NCI-H748 treated with DMSO at 0.1 percent for 48 hours (cell line): Measurements from ENCODE around the gene SCNN1A.

Experiments used
- DNase-seq: peaks from one replicate; lab custom pipeline; 2025; lab: John Stamatoyannopoulos, UW

The SCNN1A gene

GRCh38 chr12:6317693-6318439 lies 57.5 kb downstream of the SCNN1A start:
- DNase-seq, result no peak

DNA sequence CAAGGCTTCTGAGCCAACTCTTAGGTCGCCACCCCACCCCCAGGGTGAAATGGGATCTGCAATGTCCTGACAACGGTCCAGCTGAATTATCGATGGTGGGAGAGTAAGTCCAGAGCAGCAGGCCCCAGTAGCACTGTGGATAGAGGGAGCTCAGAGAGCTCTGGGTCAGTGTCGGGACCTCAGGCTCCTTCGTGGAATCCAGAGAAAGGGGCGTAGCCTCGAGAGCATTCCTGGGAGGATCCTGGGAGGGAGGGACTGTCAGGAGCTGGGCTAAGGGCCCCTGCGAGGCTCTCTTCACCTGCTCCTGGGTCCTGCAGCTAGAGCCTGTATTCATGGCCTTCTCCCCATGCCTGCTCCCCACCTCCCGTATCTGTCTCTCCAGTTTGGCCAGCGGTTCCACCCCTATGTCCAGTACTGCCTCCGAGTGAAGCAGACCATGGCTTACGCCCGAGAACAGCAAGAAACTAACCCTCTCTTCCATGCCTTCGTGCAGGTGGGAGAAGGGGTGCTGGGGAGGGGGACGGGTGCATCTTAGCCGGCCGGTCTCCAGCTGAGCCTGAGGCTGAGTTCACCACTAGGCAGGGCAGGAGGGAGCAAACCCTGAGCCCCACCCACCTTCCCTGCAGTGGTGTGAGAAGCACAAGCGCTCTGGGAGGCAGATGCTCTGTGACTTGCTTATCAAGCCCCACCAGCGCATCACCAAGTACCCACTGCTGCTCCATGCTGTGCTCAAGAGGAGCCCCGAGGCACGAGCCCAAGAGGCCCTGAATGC lies 58.3 kb downstream of the SCNN1A start:
- no peak for DNase-seq

GRCh38 chr12:6315704-6316597 lies 59.4 kb downstream of the SCNN1A start:
- DNase-seq, result no peak

GRCh38 chr12:6315184-6315583 lies 60.2 kb downstream of the SCNN1A start:
- DNase-seq, result no peak

DNA sequence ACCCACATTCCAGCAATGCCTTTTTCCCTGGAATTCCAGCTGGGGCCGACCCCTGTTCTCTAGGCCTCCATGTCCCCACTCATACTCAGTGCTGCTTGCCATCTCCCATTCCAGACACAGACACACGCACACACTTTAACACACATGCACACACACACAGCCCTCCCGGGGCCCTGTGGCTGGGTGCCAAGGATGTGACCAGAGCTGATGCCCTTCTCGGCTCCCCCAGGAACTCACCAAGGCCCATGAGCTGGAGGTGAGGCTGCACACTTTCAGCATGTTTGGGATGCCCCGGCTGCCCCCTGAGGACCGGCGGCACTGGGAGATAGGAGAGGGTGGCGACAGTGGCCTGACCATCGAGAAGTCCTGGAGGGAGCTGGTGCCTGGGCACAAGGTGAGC lies 60.6 kb downstream of the SCNN1A start:
- DNase-seq, result no peak

DNA sequence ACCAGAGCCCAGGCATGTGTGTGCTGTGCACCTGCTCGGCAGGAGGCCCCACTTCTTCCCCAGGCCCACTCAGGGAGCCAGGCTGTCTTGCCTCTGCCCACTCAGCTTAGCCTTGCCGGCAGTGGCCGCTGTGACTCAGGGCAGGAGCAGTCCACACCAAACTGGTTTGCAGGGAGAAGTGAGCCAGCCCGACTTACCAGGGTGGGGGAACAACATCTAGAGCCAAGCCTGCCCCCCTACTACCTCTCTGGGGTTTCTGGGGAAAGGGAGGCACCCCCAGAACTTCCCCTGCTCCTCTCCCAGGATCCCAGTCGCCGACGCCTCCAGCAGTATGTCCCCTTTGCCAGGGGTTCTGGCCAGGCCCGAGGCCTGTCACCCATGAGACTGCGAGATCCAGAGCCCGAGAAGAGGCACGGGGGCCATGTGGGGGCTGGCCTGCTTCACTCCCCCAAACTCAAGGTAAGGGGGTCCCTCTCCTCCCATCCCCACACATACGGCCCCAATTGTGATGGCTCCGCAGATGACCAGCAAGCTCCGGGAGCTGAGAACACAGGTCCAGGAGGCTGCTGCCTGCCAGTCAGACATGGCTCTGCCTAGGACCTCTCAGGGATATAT lies 61.9 kb downstream of the SCNN1A start:
- DNase-seq, result no peak

GRCh38 chr12:6312529-6313325 lies 62.6 kb downstream of the SCNN1A start:
- DNase-seq, result no peak

- DNase-seq, result no peak
Observed at GRCh38 chr12:6311822-6312528, 63.4 kb downstream of the SCNN1A start.

- no peak for DNase-seq
Observed at GRCh38 chr12:6310771-6311610, 64.4 kb downstream of the SCNN1A start.

DNA sequence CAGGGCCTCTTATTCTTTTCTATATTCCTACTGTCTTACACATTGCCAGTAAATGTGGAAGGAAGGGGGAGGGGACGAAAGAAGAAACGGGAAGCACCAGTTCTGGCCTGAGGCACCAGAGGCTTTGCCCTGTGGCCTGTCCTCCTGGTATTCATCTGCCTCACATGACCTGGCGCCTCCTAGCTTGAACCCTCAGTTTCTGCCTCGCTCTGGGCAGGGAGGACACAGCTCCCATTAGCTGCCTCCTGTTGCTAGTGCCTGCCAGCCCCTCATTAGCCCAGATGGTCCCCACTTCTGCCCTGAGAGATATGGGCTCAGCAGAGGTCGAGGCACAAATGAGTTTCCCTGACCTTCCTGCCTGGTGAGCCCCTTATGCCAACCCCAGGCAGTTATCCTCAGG lies 67.8 kb downstream of the SCNN1A start:
- no peak for DNase-seq

GRCh38 chr12:6306599-6307220 lies 68.7 kb downstream of the SCNN1A start:
- no peak for DNase-seq

DNA sequence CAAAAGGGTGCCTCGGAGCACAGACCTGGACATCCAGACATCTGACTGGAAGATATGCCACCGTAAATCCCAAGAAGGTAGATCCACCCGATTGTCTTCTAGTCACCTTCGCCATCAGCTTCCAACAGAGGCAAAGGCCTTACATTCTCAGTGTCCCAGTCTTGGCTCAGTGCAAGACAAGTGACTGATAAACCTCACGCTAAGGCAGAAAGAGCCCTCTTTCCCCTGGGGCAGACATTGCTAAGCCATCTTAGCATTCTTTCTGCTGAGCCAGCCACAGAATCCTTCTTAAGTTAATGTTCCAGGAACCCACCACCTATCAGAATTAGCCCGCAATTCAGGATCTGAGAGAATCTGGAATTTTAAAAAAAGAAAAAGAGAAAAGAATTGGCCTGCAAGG lies 69.2 kb downstream of the SCNN1A start:
- no peak for DNase-seq

DNA sequence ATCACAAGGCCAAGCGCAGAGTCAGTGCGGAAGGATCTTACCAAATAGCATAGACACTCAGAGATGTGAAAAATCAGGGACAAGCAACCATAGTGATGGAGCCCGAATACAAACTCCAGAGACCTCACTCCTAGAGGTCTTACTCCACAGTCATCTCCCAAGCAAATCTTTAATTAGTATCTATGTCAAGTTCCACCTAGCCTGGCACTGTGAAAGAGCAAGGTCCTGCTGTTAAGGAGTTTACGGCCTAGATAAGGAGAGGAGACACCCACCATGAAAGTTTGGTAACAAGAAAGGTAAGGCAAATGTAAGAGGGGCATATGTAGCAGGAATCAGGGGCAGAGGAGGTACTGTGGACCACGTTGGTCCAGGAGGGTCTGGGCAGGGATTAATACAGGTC lies 72.3 kb downstream of the SCNN1A start:
- DNase-seq, result no peak

DNA sequence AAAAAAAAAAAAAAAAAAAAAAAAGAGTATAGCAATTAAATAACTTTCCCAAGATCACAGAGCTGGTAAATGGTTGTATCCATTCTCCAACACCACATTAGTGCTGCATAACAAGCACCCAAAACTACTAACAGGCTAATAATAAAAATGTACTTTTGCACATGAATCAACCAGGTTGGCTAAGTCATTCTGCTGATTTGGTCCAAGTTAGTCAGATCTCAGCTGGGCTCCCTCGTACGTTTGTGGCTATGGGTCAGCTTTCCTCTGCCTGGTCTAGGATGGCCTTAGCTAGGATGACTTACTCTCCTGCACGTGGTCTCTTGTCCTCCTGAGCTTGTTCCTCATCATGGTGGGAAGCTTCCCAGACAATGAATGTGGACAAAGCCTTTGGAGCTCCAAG lies 72.7 kb downstream of the SCNN1A start:
- no peak for DNase-seq

GRCh38 chr12:6301721-6302120 lies 73.6 kb downstream of the SCNN1A start:
- no peak for DNase-seq

DNA sequence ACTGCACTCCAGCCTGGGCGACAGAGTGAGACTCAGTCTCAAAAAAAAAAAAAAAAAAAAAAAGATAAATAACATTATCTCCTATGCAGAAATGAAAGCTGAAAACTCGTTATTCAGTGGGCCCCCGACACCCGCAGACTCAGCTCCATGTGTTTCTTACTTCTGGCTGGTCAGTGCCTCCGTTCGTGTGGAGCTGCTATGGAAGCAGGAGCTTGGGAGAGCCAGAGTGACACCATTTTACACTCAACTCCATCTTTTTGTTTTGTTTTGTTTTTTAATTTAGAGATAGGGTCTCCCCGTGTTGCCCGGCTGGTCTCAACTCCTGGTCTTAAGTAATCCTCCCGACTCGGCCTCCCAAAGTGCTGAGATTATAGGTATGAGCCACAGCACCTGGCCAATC lies 78.2 kb downstream of the SCNN1A start:
- DNase-seq, result no peak
